KBM-7 (cell line): ENCODE measurements around the gene GIMAP6.
"Not testable (repeated sequence)": the region's sequence is repeated elsewhere in the genome, so short reads cannot be mapped to it uniquely, and the experiment has no call there.

ENCODE experiments used
- DNase-seq: peaks from one replicate; pipeline ENCODE4 v3.0.0-alpha.2; 2015
- in situ Hi-C: fragments of 300-500 bp; cut with MboI; formaldehyde crosslinking; loops from 2 replicates; pipeline ENCODE4 v1.14.3; 2020; ENCODE audit warnings: low sequenced_read_pairs, low pct_unique_long_range_greater_than_20kb, mixed read lengths

Gene GIMAP6

GRCh38 chr7:150631866-150632864 is at the start of gene GIMAP6:
Gene GIMAP6, minus strand, starts transcription at chr7:150632385. Its CDS starts 2,243 bp downstream, at chr7:150630142.
- DNase-seq = peak; percentile 71
- in situ Hi-C loops = no loop called here

GRCh38 chr7:150680364-150680763 is 48.2 kb upstream of the GIMAP6 start:
- in situ Hi-C loops, DNase-seq: not testable (repeated sequence)

GRCh38 chr7:150678601-150679000 is 46.4 kb upstream of the GIMAP6 start:
- DNase-seq, in situ Hi-C loops: not testable (repeated sequence)

- in situ Hi-C loops, DNase-seq: not testable (repeated sequence)
Observed at GRCh38 chr7:150676854-150677253, 44.7 kb upstream of the GIMAP6 start.

- in situ Hi-C loops = not testable (repeated sequence)
- DNase-seq = peak; percentile 66
Observed at GRCh38 chr7:150676276-150676675, 44.1 kb upstream of the GIMAP6 start.

- in situ Hi-C loops = no loop called here
Observed at GRCh38 chr7:150675714-150676113, 43.5 kb upstream of the GIMAP6 start.

GRCh38 chr7:150671798-150672585 is 39.8 kb upstream of the GIMAP6 start:
- in situ Hi-C loops, DNase-seq: not testable (repeated sequence)

More at GRCh38 chr7:150675714-150676113, 43.5 kb upstream of the GIMAP6 start:
- no peak for DNase-seq

GRCh38 chr7:150668977-150669376 is 36.8 kb upstream of the GIMAP6 start:
- in situ Hi-C loops = no loop called here
- no peak for DNase-seq

GRCh38 chr7:150668472-150668911 is 36.3 kb upstream of the GIMAP6 start:
- DNase-seq = peak; percentile 62
- in situ Hi-C loops = no loop called here

GRCh38 chr7:150666412-150666811 is 34.2 kb upstream of the GIMAP6 start:
- DNase-seq = no peak
- in situ Hi-C loops = no loop called here

- in situ Hi-C loops = no loop called here
Observed at GRCh38 chr7:150665896-150666295, 33.7 kb upstream of the GIMAP6 start.

GRCh38 chr7:150665089-150665748 is 33.0 kb upstream of the GIMAP6 start:
- DNase-seq = no peak
- in situ Hi-C loops = no loop called here

More at GRCh38 chr7:150665896-150666295, 33.7 kb upstream of the GIMAP6 start:
- DNase-seq = no peak

- DNase-seq = peak; percentile 43
- in situ Hi-C loops = no loop called here
Observed at GRCh38 chr7:150663802-150664494, 31.8 kb upstream of the GIMAP6 start.

- in situ Hi-C loops, DNase-seq: not testable (repeated sequence)
Observed at GRCh38 chr7:150662821-150663220, 30.6 kb upstream of the GIMAP6 start.

- in situ Hi-C loops = no loop called here
- DNase-seq = no peak
Observed at GRCh38 chr7:150660939-150661613, 28.9 kb upstream of the GIMAP6 start.

GRCh38 chr7:150657526-150657925 is 25.3 kb upstream of the GIMAP6 start:
- in situ Hi-C loops = no loop called here

GRCh38 chr7:150656047-150656446 is 23.9 kb upstream of the GIMAP6 start:
- DNase-seq = no peak
- in situ Hi-C loops = no loop called here

More at GRCh38 chr7:150657526-150657925, 25.3 kb upstream of the GIMAP6 start:
- no peak for DNase-seq

GRCh38 chr7:150654692-150655091 is 22.5 kb upstream of the GIMAP6 start:
- no peak for DNase-seq
- in situ Hi-C loops = no loop called here
